SK-N-SH treated with all-trans-retinoic acid at 6 μM for 48 hours (cell line): ENCODE data around the gene BTBD16.

ENCODE experiments used
- ATAC-seq: fragments of 200-7000 bp; cut with Tn5 transposase; 3 replicates; pipeline ENCODE4 v1.9.1; 2020; ENCODE audit warnings: mild to moderate bottlenecking, moderate library complexity
- ARNTL ChIP-seq: fragments of 450-650 bp; formaldehyde crosslinking; IDR thresholded peaks from 2 replicates; pipeline ENCODE4 v1.5.0; 2020; ENCODE audit warnings: low read depth, mild to moderate bottlenecking, moderate library complexity, borderline replicate concordance
- BACH2 ChIP-seq: fragments of 250-450 bp; sonication (Bioruptor Pico); IDR thresholded peaks from 2 replicates; pipeline ENCODE4 v1.9.0; 2021; ENCODE audit warnings: mild to moderate bottlenecking, borderline replicate concordance
- CSDC2 ChIP-seq: fragments of 250-450 bp; sonication (Bioruptor Pico); IDR thresholded peaks from 2 replicates; pipeline ENCODE4 v1.5.0; 2020; ENCODE audit warnings: mild to moderate bottlenecking, moderate library complexity
- CSRNP3 ChIP-seq: fragments of 250-450 bp; sonication (Bioruptor Pico); IDR thresholded peaks from 2 replicates; pipeline ENCODE4 v1.5.1; 2021; ENCODE audit warnings: mild to moderate bottlenecking, moderate library complexity
- ESRRG ChIP-seq: fragments of 250-450 bp; sonication (Bioruptor Pico); IDR thresholded peaks from 2 replicates; pipeline ENCODE4 v1.6.1; 2021; ENCODE audit warnings: mild to moderate bottlenecking
- GLIS3 ChIP-seq: fragments of 250-450 bp; sonication (Bioruptor Pico); IDR thresholded peaks from 2 replicates; pipeline ENCODE4 v1.5.0; 2020; ENCODE audit warnings: mild to moderate bottlenecking, moderate library complexity
- ISL1 ChIP-seq: fragments of 250-450 bp; sonication (Bioruptor Pico); IDR thresholded peaks from 2 replicates; pipeline ENCODE4 v2.1.2; 2022; ENCODE audit warnings: mild to moderate bottlenecking, moderate library complexity
- OSR1 ChIP-seq: fragments of 250-450 bp; sonication (Bioruptor Pico); IDR thresholded peaks from 2 replicates; pipeline ENCODE4 v1.8.0; 2022; ENCODE audit warnings: moderate library complexity, mild to moderate bottlenecking, inconsistent platforms
- POU6F1 ChIP-seq: fragments of 250-450 bp; sonication (Bioruptor Pico); IDR thresholded peaks from 2 replicates; pipeline ENCODE4 v1.8.0; 2021; ENCODE audit warnings: low read depth, mild to moderate bottlenecking, moderate library complexity, borderline replicate concordance
- PPARA ChIP-seq: fragments of 250-450 bp; sonication (Bioruptor Pico); IDR thresholded peaks from 2 replicates; pipeline ENCODE4 v1.5.0; 2020; ENCODE audit warnings: mild to moderate bottlenecking, borderline replicate concordance
- RARB ChIP-seq: fragments of 250-450 bp; sonication (Bioruptor Pico); IDR thresholded peaks from 2 replicates; pipeline ENCODE4 v1.8.0; 2021; ENCODE audit warnings: mild to moderate bottlenecking, moderate library complexity
- SNAI2 ChIP-seq: fragments of 250-450 bp; sonication (Bioruptor Pico); IDR thresholded peaks from 2 replicates; pipeline ENCODE4 v1.5.0; 2020; ENCODE audit warnings: mild to moderate bottlenecking, moderate library complexity
- TCF4 ChIP-seq: fragments of 250-450 bp; sonication (Bioruptor Pico); IDR thresholded peaks from 2 replicates; pipeline ENCODE4 v1.8.0; 2021; ENCODE audit warnings: mild to moderate bottlenecking, moderate library complexity, borderline replicate concordance
- TOX ChIP-seq: fragments of 250-450 bp; sonication (Bioruptor Pico); IDR thresholded peaks from 2 replicates; pipeline ENCODE4 v1.8.0; 2021; ENCODE audit warnings: mild to moderate bottlenecking, moderate library complexity, borderline replicate concordance
- ZFP3 ChIP-seq: fragments of 250-450 bp; sonication (Bioruptor Pico); IDR thresholded peaks from 2 replicates; pipeline ENCODE4 v1.5.0; 2020; ENCODE audit warnings: mild to moderate bottlenecking, moderate library complexity
- ZFP30 ChIP-seq: fragments of 450-650 bp; formaldehyde crosslinking; IDR thresholded peaks from 2 replicates; pipeline ENCODE4 v1.5.0; 2022; ENCODE audit warnings: mild to moderate bottlenecking, moderate library complexity
- ZNF565 ChIP-seq: fragments of 450-650 bp; formaldehyde crosslinking; conservative IDR thresholded peaks from 2 replicates; pipeline ENCODE4 v1.5.0; 2020; ENCODE audit warnings: low read depth, mild to moderate bottlenecking, moderate library complexity
- ZNF70 ChIP-seq: fragments of 450-650 bp; formaldehyde crosslinking; IDR thresholded peaks from 2 replicates; pipeline ENCODE4 v1.5.0; 2020; ENCODE audit warnings: mild to moderate bottlenecking, moderate library complexity
- ZNF8 ChIP-seq: fragments of 450-650 bp; formaldehyde crosslinking; IDR thresholded peaks from 2 replicates; pipeline ENCODE4 v1.5.0; 2020; ENCODE audit warnings: mild to moderate bottlenecking, moderate library complexity
- TF ChIP-seq, protein P1 (sequence below): fragments of 250-450 bp; sonication (Bioruptor Pico); IDR thresholded peaks from 2 replicates; pipeline ENCODE4 v1.5.1; 2020; ENCODE audit warnings: low read depth, mild to moderate bottlenecking, moderate library complexity
- TF ChIP-seq, protein P2 (sequence below): fragments of 250-450 bp; sonication (Bioruptor Pico); IDR thresholded peaks from 2 replicates; pipeline ENCODE4 v1.8.0; 2020; ENCODE audit warnings: mild to moderate bottlenecking, moderate library complexity, borderline replicate concordance
- TF ChIP-seq, protein P3 (sequence below): fragments of 250-450 bp; sonication (Bioruptor Pico); IDR thresholded peaks from 2 replicates; pipeline ENCODE4 v1.5.0; 2020; ENCODE audit warnings: mild to moderate bottlenecking, moderate library complexity

Gene BTBD16

GRCh38 chr10:122343135-122343800 lies 72.2 kb downstream of the BTBD16 start (continued):
- TF ChIP-seq, protein P1, sequence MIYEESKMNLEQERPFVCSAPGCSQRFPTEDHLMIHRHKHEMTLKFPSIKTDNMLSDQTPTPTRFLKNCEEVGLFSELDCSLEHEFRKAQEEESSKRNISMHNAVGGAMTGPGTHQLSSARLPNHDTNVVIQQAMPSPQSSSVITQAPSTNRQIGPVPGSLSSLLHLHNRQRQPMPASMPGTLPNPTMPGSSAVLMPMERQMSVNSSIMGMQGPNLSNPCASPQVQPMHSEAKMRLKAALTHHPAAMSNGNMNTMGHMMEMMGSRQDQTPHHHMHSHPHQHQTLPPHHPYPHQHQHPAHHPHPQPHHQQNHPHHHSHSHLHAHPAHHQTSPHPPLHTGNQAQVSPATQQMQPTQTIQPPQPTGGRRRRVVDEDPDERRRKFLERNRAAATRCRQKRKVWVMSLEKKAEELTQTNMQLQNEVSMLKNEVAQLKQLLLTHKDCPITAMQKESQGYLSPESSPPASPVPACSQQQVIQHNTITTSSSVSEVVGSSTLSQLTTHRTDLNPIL (CRISPR knock-in tag) = no peak
- no peak for TF ChIP-seq ARNTL (CRISPR knock-in tag)
- TF ChIP-seq ZFP30 (CRISPR knock-in tag) = no peak
- no peak for TF ChIP-seq ISL1 (CRISPR knock-in tag)
- TF ChIP-seq SNAI2 (CRISPR knock-in tag) = no peak
- TF ChIP-seq RARB (CRISPR knock-in tag) = no peak
- no peak for TF ChIP-seq OSR1 (CRISPR knock-in tag)
- no peak for TF ChIP-seq ZNF70
- TF ChIP-seq BACH2 (CRISPR knock-in tag) = no peak

DNA sequence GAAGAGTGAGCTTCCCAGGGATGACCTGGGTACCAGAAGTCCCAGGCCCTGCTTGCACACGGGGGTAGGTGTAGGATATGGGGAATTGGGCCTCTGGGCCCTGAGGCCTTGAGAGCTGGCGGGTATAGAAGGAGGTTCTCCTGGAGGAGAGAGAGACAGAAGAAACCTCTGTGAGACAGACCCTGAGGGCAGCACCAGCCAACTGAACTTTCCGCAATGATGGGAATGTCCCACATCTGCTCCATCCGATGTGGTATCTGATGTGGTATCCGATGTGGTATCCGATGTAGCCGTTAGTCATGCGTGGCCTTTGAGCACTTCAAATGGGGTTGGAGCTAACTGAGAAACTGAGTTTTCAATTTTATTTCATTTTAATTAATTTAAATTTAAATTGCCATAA lies 72.8 kb downstream of the BTBD16 start:
- ATAC-seq = no peak
- no peak for TF ChIP-seq SNAI2 (CRISPR knock-in tag)
- no peak for TF ChIP-seq ZNF70
- TF ChIP-seq ESRRG (CRISPR knock-in tag) = no peak
- no peak for TF ChIP-seq TCF4 (CRISPR knock-in tag)
- TF ChIP-seq, protein P2, sequence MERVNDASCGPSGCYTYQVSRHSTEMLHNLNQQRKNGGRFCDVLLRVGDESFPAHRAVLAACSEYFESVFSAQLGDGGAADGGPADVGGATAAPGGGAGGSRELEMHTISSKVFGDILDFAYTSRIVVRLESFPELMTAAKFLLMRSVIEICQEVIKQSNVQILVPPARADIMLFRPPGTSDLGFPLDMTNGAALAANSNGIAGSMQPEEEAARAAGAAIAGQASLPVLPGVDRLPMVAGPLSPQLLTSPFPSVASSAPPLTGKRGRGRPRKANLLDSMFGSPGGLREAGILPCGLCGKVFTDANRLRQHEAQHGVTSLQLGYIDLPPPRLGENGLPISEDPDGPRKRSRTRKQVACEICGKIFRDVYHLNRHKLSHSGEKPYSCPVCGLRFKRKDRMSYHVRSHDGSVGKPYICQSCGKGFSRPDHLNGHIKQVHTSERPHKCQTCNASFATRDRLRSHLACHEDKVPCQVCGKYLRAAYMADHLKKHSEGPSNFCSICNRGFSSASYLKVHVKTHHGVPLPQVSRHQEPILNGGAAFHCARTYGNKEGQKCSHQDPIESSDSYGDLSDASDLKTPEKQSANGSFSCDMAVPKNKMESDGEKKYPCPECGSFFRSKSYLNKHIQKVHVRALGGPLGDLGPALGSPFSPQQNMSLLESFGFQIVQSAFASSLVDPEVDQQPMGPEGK = no peak
- no peak for TF ChIP-seq GLIS3 (CRISPR knock-in tag)
- TF ChIP-seq PPARA = no peak
- no peak for TF ChIP-seq ZFP3 (CRISPR knock-in tag)
- TF ChIP-seq ZNF8 = no peak
- TF ChIP-seq BACH2 (CRISPR knock-in tag) = no peak
- no peak for TF ChIP-seq POU6F1 (CRISPR knock-in tag)
- no peak for TF ChIP-seq CSRNP3 (CRISPR knock-in tag)
- TF ChIP-seq, protein P1 (CRISPR knock-in tag) = no peak

DNA sequence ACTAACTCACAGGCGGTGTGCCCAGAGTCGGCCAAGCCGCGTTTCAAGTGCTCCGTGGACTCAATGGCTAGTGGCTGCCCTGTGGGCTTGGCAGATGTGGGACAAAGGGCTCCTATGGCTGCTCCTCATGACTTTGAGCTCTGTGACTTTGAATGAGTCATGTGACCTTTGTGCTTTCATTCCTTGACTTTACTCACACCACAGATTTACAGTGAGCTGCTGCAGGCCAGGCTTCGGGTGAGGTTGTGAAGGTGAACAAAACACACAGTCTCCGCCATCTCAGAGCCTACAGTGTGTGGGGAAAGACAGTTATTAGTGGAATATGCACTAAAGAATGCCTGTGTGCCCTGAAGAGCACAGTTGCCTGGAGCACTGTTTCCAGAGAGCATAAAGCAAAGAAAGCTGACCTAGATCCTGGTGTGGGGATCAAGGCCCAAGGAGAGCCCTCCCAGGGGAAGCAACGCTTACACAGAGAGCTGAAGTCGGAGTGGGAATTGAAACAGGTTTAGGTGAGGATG lies 73.7 kb downstream of the BTBD16 start:
- no peak for ATAC-seq
- TF ChIP-seq OSR1 (CRISPR knock-in tag) = no peak
- TF ChIP-seq ESRRG (CRISPR knock-in tag) = no peak
- no peak for TF ChIP-seq PPARA
- TF ChIP-seq CSRNP3 (CRISPR knock-in tag) = no peak
- TF ChIP-seq ZFP3 (CRISPR knock-in tag) = no peak
- no peak for TF ChIP-seq ZFP30 (CRISPR knock-in tag)
- no peak for TF ChIP-seq CSDC2 (CRISPR knock-in tag)
- no peak for TF ChIP-seq ZNF8
- TF ChIP-seq, protein P3, sequence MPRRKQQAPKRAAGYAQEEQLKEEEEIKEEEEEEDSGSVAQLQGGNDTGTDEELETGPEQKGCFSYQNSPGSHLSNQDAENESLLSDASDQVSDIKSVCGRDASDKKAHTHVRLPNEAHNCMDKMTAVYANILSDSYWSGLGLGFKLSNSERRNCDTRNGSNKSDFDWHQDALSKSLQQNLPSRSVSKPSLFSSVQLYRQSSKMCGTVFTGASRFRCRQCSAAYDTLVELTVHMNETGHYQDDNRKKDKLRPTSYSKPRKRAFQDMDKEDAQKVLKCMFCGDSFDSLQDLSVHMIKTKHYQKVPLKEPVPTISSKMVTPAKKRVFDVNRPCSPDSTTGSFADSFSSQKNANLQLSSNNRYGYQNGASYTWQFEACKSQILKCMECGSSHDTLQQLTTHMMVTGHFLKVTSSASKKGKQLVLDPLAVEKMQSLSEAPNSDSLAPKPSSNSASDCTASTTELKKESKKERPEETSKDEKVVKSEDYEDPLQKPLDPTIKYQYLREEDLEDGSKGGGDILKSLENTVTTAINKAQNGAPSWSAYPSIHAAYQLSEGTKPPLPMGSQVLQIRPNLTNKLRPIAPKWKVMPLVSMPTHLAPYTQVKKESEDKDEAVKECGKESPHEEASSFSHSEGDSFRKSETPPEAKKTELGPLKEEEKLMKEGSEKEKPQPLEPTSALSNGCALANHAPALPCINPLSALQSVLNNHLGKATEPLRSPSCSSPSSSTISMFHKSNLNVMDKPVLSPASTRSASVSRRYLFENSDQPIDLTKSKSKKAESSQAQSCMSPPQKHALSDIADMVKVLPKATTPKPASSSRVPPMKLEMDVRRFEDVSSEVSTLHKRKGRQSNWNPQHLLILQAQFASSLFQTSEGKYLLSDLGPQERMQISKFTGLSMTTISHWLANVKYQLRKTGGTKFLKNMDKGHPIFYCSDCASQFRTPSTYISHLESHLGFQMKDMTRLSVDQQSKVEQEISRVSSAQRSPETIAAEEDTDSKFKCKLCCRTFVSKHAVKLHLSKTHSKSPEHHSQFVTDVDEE (CRISPR knock-in tag) = no peak
- TF ChIP-seq ZNF565 = no peak
- no peak for TF ChIP-seq POU6F1 (CRISPR knock-in tag)
- no peak for TF ChIP-seq TOX
- TF ChIP-seq ZNF70 = no peak
- no peak for TF ChIP-seq BACH2 (CRISPR knock-in tag)
- no peak for TF ChIP-seq ISL1 (CRISPR knock-in tag)
